Omental fat pad (tissue), 4 donors: ENCODE results near the gene RASAL2. TPM values are rescaled to one million over a fixed set of nuclear protein-coding genes. Genes with fewer than 3 reads are reported as not detected.
"Not testable (repeated sequence)": the region's sequence is repeated elsewhere in the genome, so short reads cannot be mapped to it uniquely, and the experiment has no call there.

ENCODE experiments used
- ATAC-seq: fragments of 150-250 bp; one replicate; pipeline ENCODE4 v1.9.1; 2016; ENCODE audit warnings: mild to moderate bottlenecking, moderate library complexity; ENCODE audit not compliant: low FRiP score
- DNase-seq: peaks from one replicate; pipeline ENCODE4 v3.0.0-alpha.2; 2019; ENCODE audit warnings: low spot score
- total RNA-seq, 4 donors: library from RNA; depleted of rRNA; stranded (reverse); fragments of >200 nt; gene quantifications; one replicate each; pipeline ENCODE4 v1.1.0, GENCODE V29; 2016
- TF ChIP-seq, protein P1 (sequence below), 3 donors: fragments of 450-650 bp; IDR thresholded peaks; one replicate each; pipeline ENCODE4 v1.5.1; 2016 to 2017; ENCODE audit warnings: antibody characterized with exemption in 3 of 3, mild to moderate bottlenecking in 3 of 3, moderate library complexity in 2 of 3

Gene RASAL2
- total RNA-seq, 4 donors from 2014 or later: 13.5 to 52.3 (median 30.9) TPM

- DNase-seq (no peak), ATAC-seq (no peak)
- TF ChIP-seq, protein P1, sequence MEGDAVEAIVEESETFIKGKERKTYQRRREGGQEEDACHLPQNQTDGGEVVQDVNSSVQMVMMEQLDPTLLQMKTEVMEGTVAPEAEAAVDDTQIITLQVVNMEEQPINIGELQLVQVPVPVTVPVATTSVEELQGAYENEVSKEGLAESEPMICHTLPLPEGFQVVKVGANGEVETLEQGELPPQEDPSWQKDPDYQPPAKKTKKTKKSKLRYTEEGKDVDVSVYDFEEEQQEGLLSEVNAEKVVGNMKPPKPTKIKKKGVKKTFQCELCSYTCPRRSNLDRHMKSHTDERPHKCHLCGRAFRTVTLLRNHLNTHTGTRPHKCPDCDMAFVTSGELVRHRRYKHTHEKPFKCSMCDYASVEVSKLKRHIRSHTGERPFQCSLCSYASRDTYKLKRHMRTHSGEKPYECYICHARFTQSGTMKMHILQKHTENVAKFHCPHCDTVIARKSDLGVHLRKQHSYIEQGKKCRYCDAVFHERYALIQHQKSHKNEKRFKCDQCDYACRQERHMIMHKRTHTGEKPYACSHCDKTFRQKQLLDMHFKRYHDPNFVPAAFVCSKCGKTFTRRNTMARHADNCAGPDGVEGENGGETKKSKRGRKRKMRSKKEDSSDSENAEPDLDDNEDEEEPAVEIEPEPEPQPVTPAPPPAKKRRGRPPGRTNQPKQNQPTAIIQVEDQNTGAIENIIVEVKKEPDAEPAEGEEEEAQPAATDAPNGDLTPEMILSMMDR (IDR thresholded peaks at IDR 0.05): no peak
Measured at GRCh38 chr1:178385662-178386061, 291.8 kb downstream of the RASAL2 start.

DNA sequence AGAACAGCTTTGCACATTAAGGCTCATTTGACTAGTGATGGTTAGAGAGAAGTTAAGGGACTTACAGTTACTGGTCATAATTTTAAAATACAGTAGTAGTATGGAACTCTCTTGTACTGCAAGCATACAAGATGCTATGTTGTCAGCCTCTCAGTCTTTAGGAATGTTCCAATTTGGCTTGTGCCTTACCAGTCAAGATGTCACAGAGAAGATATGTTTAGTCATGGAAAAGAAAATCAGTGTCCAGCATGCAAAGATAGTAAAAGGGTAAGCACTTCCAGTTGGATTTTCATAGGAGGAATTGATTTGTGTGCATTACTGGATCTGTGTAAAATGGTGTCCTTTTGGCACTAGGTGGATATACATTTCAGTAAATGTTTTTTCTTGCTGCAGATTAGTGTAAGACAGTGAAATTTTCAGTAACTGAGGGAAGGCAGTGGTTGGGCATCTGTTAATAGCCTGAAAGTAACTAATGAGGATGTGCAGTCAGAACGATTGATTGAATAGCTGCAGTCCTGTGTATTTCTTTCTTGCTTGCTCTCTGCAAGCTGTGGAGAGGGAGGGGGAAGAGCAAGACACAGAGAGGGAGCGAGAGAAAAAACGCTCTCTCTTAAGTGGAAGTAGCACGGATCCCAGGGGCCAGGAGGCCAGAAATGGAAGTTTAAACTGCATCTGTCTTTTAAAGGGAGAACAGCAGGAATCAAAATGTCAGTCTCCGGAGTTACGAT is 294.7 kb downstream of the RASAL2 start:
- no peak for ATAC-seq
- TF ChIP-seq, protein P1 (IDR thresholded peaks at IDR 0.05): no peak

DNA sequence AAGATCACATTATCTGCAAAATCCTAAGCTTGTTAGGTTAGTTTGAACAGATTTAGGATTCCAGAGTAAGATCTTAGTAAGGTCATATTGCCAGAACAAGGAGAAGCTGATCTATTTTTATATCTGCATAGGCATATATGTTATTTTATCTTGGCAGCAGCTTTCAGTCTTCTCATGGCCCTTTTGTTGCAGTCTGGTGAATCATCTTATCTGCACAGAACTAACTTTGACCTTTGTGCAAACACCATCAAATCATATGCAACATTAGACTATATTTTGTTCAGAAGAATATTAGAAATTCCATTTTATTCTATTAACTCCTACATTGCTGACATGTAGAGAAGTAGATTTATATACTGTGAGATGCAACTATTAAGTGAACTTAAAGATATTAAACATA is 295.5 kb downstream of the RASAL2 start:
- TF ChIP-seq, protein P1 (IDR thresholded peaks at IDR 0.05): no peak
- DNase-seq: no peak
- no peak for ATAC-seq

More for the DNA sequence above, 294.7 kb downstream of the RASAL2 start:
- DNase-seq: no peak

DNA sequence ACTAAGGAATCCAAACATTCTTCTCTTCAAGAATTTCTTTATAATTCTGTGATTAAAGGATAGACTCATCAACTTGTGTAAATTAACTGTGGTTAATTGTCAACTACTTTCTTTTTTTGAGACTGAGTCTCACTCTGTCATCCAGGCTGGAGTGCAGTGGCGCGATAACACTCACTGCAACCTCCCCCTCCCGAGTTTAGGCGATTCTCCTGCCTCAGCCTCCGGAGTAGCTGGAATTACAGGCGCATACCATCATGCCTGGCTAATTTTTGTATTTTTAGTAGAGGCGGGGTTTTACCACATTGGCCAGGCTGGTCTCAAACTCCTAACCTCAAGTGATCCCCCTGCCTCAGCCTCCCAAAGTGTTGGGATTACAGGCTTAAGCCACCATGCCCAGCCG is 296.4 kb downstream of the RASAL2 start:
- ATAC-seq, DNase-seq: not testable (repeated sequence)

DNA sequence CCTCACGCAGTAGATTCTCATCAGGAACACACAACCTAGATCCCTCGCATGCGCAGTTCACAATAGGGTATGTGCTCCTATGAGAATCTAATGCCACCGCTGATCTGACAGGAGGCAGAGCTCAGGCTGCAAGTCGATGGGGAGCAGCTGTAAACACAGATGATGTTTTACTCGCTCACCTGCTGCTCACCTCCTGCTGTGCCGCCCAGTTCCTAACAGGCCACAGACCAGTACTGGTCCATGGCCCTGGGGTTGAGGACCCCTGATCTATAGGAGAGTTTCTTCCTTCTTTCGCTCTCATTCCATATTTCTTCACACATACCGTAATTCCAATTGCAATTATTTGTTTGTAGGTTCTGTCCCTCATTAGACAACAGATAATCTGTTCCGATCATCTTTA is 299.5 kb downstream of the RASAL2 start:
- ATAC-seq: no peak

GRCh38 chr1:178396789-178397188 is 302.9 kb downstream of the RASAL2 start:
- DNase-seq (no peak), ATAC-seq (no peak)
- TF ChIP-seq, protein P1 (IDR thresholded peaks at IDR 0.05): no peak

More for the DNA sequence above, 299.5 kb downstream of the RASAL2 start:
- DNase-seq: no peak
- TF ChIP-seq, protein P1 (IDR thresholded peaks at IDR 0.05): no peak

DNA sequence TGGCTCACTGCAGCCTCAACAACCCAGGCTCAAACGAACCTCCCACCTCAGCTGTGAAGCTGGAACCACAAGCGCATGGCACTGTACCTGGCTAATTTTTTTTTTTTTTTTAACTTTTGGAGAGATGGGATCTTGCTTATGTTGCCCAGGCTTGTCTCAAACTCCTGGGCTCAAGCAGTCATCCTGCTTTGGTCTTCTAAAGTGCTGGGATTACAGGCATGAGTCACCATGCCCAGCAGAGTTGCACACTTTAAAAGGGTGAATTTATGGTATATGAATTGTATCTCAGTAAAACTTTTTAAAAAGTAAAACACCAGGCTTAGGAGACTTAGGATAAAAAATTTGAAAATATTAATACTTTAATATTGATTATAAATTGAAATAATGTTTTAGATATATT is 303.8 kb downstream of the RASAL2 start:
- no peak for ATAC-seq
- DNase-seq: no peak
- TF ChIP-seq, protein P1 (IDR thresholded peaks at IDR 0.05): no peak
